ENCODE results near the gene PARP15.

PARP15 gene

GRCh38 chr3:122582390-122582789 lies 4.9 kb downstream of the PARP15 start:
- H3K27me3 ChIP-seq (ENCODE audit: low read length): no peaks in the 10 kb centered on the region
- no peak overlapping the region for H3K27ac ChIP-seq (ENCODE audit: low read depth, low read length)
- H3K9me2 ChIP-seq (replicated peaks; ENCODE audit: insufficient read depth, low read length): no peaks in the 10 kb centered on the region
- no peak overlapping the region for H3K4me2 ChIP-seq (ENCODE audit: low read depth, low read length, poor library complexity, severe bottlenecking)
- H3K9me3 ChIP-seq (ENCODE audit: insufficient read depth, low read length): peaks cover 15% of the 10 kb centered on the region; the same call in 1 of the 2 replicates
- no peak overlapping the region for H2AFZ ChIP-seq (ENCODE audit: low read depth, low read length, severe bottlenecking)
- H3F3A ChIP-seq (ENCODE audit: insufficient read depth): no peaks in the 10 kb centered on the region
- no peaks in the 10 kb centered on the region for H3K79me2 ChIP-seq (ENCODE audit: insufficient read depth, low read length)
- H3K4me3 ChIP-seq (ENCODE audit: insufficient read depth, low read length, poor library complexity, severe bottlenecking): no peak overlapping the region
- H4K20me1 ChIP-seq (ENCODE audit: low read depth, low read length): no peaks in the 10 kb centered on the region
- no peaks in the 10 kb centered on the region for H3K36me3 ChIP-seq (ENCODE audit: low read length)
- no peak overlapping the region for H3K9ac ChIP-seq (ENCODE audit: low read length)
- TF ChIP-seq CTCF (IDR thresholded peaks at IDR 0.05; ENCODE audit: insufficient read depth, low read length, poor library complexity, severe bottlenecking): no peak

GRCh38 chr3:122586098-122586497 lies 8.6 kb downstream of the PARP15 start:
- H3K9me2 ChIP-seq (replicated peaks; ENCODE audit: insufficient read depth, low read length): no peaks in the 10 kb centered on the region
- no peak for TF ChIP-seq EZH2phosphoT487 (conservative IDR thresholded peaks at IDR 0.05; ENCODE audit: low read length)
- no peak for TF ChIP-seq CTCF (IDR thresholded peaks at IDR 0.05; ENCODE audit: insufficient read depth, low read length, poor library complexity, severe bottlenecking)
- H3K27ac ChIP-seq (ENCODE audit: low read depth, low read length): no peak overlapping the region
- H3F3A ChIP-seq (ENCODE audit: insufficient read depth): no peaks in the 10 kb centered on the region
- no peaks in the 10 kb centered on the region for H4K20me1 ChIP-seq (ENCODE audit: low read depth, low read length)
- H3K36me3 ChIP-seq (ENCODE audit: low read length): no peaks in the 10 kb centered on the region
- H3K4me3 ChIP-seq (ENCODE audit: insufficient read depth, low read length, poor library complexity, severe bottlenecking): no peak overlapping the region
- no peaks in the 10 kb centered on the region for H3K79me2 ChIP-seq (ENCODE audit: insufficient read depth, low read length)
- H2AFZ ChIP-seq (ENCODE audit: low read depth, low read length, severe bottlenecking): no peak overlapping the region
- no peaks in the 10 kb centered on the region for H3K27me3 ChIP-seq (ENCODE audit: low read length)
- no peak overlapping the region for H3K4me2 ChIP-seq (ENCODE audit: low read depth, low read length, poor library complexity, severe bottlenecking)
- peaks cover 15% of the 10 kb centered on the region; the same call in 1 of the 2 replicates for H3K9me3 ChIP-seq (ENCODE audit: insufficient read depth, low read length)
- H3K9ac ChIP-seq (ENCODE audit: low read length): no peak overlapping the region

GRCh38 chr3:122586773-122587485 lies 9.5 kb downstream of the PARP15 start:
- no peaks in the 10 kb centered on the region for H3K9me2 ChIP-seq (replicated peaks; ENCODE audit: insufficient read depth, low read length)
- H3K4me2 ChIP-seq (ENCODE audit: low read depth, low read length, poor library complexity, severe bottlenecking): no peak overlapping the region
- H3K36me3 ChIP-seq (ENCODE audit: low read length): no peaks in the 10 kb centered on the region
- no peaks in the 10 kb centered on the region for H4K20me1 ChIP-seq (ENCODE audit: low read depth, low read length)
- TF ChIP-seq CTCF (IDR thresholded peaks at IDR 0.05; ENCODE audit: insufficient read depth, low read length, poor library complexity, severe bottlenecking) (no peak), EZH2phosphoT487 (conservative IDR thresholded peaks at IDR 0.05; ENCODE audit: low read length) (no peak)
- H3K79me2 ChIP-seq (ENCODE audit: insufficient read depth, low read length): no peaks in the 10 kb centered on the region
- no peak overlapping the region for H2AFZ ChIP-seq (ENCODE audit: low read depth, low read length, severe bottlenecking)
- no peaks in the 10 kb centered on the region for H3F3A ChIP-seq (ENCODE audit: insufficient read depth)
- H3K9ac ChIP-seq (ENCODE audit: low read length): no peak overlapping the region
- H3K27ac ChIP-seq (ENCODE audit: low read depth, low read length): no peak overlapping the region
- H3K4me3 ChIP-seq (ENCODE audit: insufficient read depth, low read length, poor library complexity, severe bottlenecking): no peak overlapping the region
- peaks cover 8% of the 10 kb centered on the region; the same call in 1 of the 2 replicates for H3K9me3 ChIP-seq (ENCODE audit: insufficient read depth, low read length)
- no peaks in the 10 kb centered on the region for H3K27me3 ChIP-seq (ENCODE audit: low read length)

Measured in SU-DHL-6 (cell line).